CD4-positive, alpha-beta T cell (primary cell): ENCODE measurements around the gene KIF26A. TPM values are rescaled to one million over a fixed set of nuclear protein-coding genes. Genes with fewer than 3 reads are reported as not detected.

ENCODE experiments used
- ATAC-seq: fragments of 200-7000 bp; cut with Tn5 transposase; one replicate; pipeline ENCODE4 v1.10.0; 2022; ENCODE audit warnings: mild to moderate bottlenecking; ENCODE audit not compliant: poor library complexity
- CTCF ChIA-PET: fragments of 350-600 bp; sonication (Branson Sonifier 250); formaldehyde crosslinking; loops from one replicate; lab custom pipeline; 2021; ENCODE audit warnings: antibody characterized with exemption, inconsistent platforms; lab: Charles Lee
- POLR2A ChIA-PET: fragments of 350-600 bp; sonication (Branson Sonifier 250); formaldehyde crosslinking; loops from one replicate; lab custom pipeline; 2021; ENCODE audit warnings: antibody characterized with exemption, inconsistent platforms; lab: Charles Lee
- DNase-seq, 14 experiments: peaks; one replicate each; pipeline ENCODE4 v3.0.0-alpha.2; 2013 to 2020; ENCODE audit warnings: mixed read lengths in 2 of 14
- H3K27ac ChIP-seq, 2 donors: one replicate each; pipeline versions ENCODE4 v1.5.1 to v1.7.0; 2013; ENCODE audit warnings: low read length in 2 of 2, low read depth in 1 of 2, mild to moderate bottlenecking in 1 of 2
- H3K27me3 ChIP-seq, 2 experiments: 1 replicate in 1 of 2; 2 replicates in 1 of 2; pipeline versions ENCODE4 v1.6.1 to v1.7.0; 2013; ENCODE audit warnings: low read length in 2 of 2, control low read depth in 1 of 2, mild to moderate bottlenecking in 1 of 2, moderate library complexity in 1 of 2; ENCODE audit not compliant: insufficient read depth in 2 of 2, control insufficient read depth in 1 of 2
- H3K36me3 ChIP-seq: one replicate; pipeline ENCODE4 v1.6.1; 2013; ENCODE audit warnings: low read length, control low read depth; ENCODE audit not compliant: insufficient read depth
- H3K4me1 ChIP-seq: one replicate; pipeline ENCODE4 v1.6.1; 2013; ENCODE audit warnings: low read length, control low read depth; ENCODE audit not compliant: insufficient read depth
- H3K4me3 ChIP-seq: one replicate; pipeline ENCODE4 v1.5.1; 2013; ENCODE audit warnings: mild to moderate bottlenecking, low read length, moderate library complexity
- H3K9me3 ChIP-seq, 2 experiments: 1 replicate in 1 of 2; 2 replicates in 1 of 2; pipeline versions ENCODE4 v1.6.1 to v1.7.0; 2013; ENCODE audit warnings: low read length in 2 of 2, mild to moderate bottlenecking in 2 of 2, control low read depth in 1 of 2, moderate library complexity in 1 of 2; ENCODE audit not compliant: control insufficient read depth in 1 of 2, insufficient read depth in 1 of 2
- H3K27ac Mint-ChIP-seq: one replicate; pipeline ENCODE4 v1.8.0; 2020; ENCODE audit warnings: mixed read lengths
- H3K27me3 Mint-ChIP-seq: one replicate; pipeline ENCODE4 v1.8.0; 2021; ENCODE audit warnings: mixed read lengths
- H3K36me3 Mint-ChIP-seq: one replicate; pipeline ENCODE4 v1.8.0; 2021; ENCODE audit warnings: low read depth, mixed read lengths
- H3K4me1 Mint-ChIP-seq: one replicate; pipeline ENCODE4 v1.8.0; 2021; ENCODE audit warnings: low read depth, mixed read lengths
- H3K4me3 Mint-ChIP-seq: one replicate; pipeline ENCODE4 v1.8.0; 2020; ENCODE audit warnings: mild to moderate bottlenecking, mixed read lengths
- H3K9me3 Mint-ChIP-seq: one replicate; pipeline ENCODE4 v1.8.0; 2020; ENCODE audit warnings: mixed read lengths
- intact Hi-C, 2 experiments: fragments of 100-400 bp; cut with DNase I in 1 of 2; cut with micrococcal nuclease in 1 of 2; formaldehyde crosslinking; loops; one replicate each; pipeline versions ENCODE4 v1.15.1 to v1.9.0; 2023 to 2025; cut with DNase I, micrococcal nuclease
- microRNA-seq: library from miRNA; unstranded; fragments of <30 nt; microRNA quantifications from one replicate; pipeline ENCODE4 v1.2.0, GENCODE V29; 2021; ENCODE audit warnings: borderline microRNAs expressed, borderline replicate concordance
- total RNA-seq, 174 experiments: library from RNA in 2 of 174; stranded (reverse) in 2 of 174; gene quantifications; one replicate each; pipeline ENCODE4 v1.2.3 and lab custom pipeline; 2021 to 2026
- TF ChIP-seq, protein P1 (sequence below): fragments of 200-600 bp; IDR thresholded peaks from one replicate; pipeline ENCODE4 v1.8.0; 2022; ENCODE audit warnings: antibody characterized with exemption, mild to moderate bottlenecking

The KIF26A gene
- total RNA-seq, 2 experiments from 2014 or later = 0.25 to 0.31 TPM

DNA sequence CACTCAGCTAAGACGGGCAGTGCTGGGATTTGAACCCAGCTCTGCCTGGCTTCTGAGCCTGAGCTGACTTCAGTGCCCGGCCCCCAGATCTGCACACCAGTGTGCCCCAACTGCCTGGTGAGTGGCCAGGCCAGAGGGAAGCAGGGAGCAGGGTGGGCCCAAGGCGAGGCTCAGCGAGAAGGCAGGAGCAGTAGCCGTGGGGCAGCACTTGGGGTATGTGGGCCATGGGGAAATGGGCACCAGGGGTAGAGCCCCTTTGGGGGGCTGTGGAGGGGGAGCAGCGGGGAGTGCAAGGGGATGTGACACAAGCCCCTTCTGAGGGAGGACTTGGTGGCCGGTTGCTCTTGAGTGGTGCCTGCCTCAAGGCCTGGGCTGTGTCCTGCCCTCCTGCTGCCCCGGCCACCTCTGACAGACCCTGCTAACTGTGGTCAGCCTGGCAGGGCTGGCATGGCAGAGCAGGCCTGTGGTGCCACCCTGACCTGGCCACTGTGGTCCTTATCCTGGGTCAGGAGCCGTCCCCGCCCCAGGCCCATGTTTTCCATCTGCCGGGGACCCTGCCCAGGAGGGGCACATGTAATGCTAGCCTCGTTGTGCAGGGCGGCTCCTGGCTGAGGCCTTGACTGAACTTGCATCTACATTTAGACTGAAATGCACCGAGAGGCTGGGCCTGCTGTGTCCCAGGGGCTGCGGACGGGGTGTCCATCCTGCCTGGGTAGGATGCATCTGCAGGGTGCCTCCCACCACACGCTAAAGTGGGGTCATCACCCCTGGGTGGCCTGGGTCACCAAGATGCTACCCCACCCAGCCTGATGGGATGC, 90.5 kb downstream of the KIF26A start:
- no peaks in the 10 kb centered on the region for H3K36me3 ChIP-seq
- H3K36me3 Mint-ChIP-seq = no peaks in the 10 kb centered on the region
- DNase-seq (no peak), ATAC-seq (no peak)
- ChIA-PET POLR2A (no interaction called here), CTCF (no interaction called here)
- no peak overlapping the region for H3K4me3 Mint-ChIP-seq
- H3K27ac Mint-ChIP-seq = no peak overlapping the region
- H3K27me3 ChIP-seq = peaks cover 4 to 5% of the 10 kb centered on the region in 2 experiments
- no peak overlapping the region for H3K27ac ChIP-seq
- peaks cover 14% of the 10 kb centered on the region for H3K4me1 Mint-ChIP-seq
- no peak overlapping the region for H3K4me3 ChIP-seq
- intact Hi-C loops = no loop called here
- peaks cover 3% of the 10 kb centered on the region for H3K9me3 Mint-ChIP-seq
- TF ChIP-seq, protein P1, sequence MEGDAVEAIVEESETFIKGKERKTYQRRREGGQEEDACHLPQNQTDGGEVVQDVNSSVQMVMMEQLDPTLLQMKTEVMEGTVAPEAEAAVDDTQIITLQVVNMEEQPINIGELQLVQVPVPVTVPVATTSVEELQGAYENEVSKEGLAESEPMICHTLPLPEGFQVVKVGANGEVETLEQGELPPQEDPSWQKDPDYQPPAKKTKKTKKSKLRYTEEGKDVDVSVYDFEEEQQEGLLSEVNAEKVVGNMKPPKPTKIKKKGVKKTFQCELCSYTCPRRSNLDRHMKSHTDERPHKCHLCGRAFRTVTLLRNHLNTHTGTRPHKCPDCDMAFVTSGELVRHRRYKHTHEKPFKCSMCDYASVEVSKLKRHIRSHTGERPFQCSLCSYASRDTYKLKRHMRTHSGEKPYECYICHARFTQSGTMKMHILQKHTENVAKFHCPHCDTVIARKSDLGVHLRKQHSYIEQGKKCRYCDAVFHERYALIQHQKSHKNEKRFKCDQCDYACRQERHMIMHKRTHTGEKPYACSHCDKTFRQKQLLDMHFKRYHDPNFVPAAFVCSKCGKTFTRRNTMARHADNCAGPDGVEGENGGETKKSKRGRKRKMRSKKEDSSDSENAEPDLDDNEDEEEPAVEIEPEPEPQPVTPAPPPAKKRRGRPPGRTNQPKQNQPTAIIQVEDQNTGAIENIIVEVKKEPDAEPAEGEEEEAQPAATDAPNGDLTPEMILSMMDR = no peak
- H3K4me1 ChIP-seq = peaks cover 26% of the 10 kb centered on the region
- H3K27me3 Mint-ChIP-seq = peaks cover 5% of the 10 kb centered on the region
- peaks cover 0 to 39% of the 10 kb centered on the region in 2 experiments for H3K9me3 ChIP-seq

DNA sequence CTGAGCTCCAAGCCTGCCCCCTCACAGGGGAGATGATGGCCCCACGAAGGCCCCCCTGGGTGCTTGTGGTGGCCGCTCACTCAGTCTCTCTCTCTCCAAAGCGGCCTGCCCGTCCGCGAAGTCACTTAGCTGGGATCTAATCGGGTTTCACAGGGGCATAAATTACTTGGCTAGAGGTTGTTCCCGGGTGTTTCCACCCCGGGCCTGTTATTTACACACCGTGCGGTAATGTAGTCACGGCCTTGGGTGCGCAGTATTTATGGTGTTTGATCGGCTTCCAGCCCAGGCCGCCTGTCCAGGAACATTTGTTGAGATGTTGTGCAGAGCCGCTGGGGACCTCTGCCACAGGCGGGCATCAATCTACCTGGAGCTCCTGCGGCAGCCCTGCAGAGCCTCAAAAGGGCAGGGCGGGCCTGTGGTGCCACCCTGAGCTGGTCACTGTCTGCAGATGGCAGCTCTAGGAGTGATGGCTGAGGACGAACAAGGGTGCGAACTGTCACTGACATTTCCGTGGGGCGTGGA, 91.2 kb downstream of the KIF26A start:
- no peaks in the 10 kb centered on the region for H3K36me3 ChIP-seq
- H3K27me3 Mint-ChIP-seq = peaks cover under 1% of the 10 kb centered on the region
- H3K4me1 Mint-ChIP-seq = peaks cover 12% of the 10 kb centered on the region
- H3K4me3 Mint-ChIP-seq = no peak overlapping the region
- peaks cover 3% of the 10 kb centered on the region for H3K9me3 Mint-ChIP-seq
- no peak for ATAC-seq
- H3K4me1 ChIP-seq = peaks cover 21% of the 10 kb centered on the region
- ChIA-PET CTCF (no interaction called here), POLR2A (no interaction called here)
- H3K36me3 Mint-ChIP-seq = no peaks in the 10 kb centered on the region
- H3K27me3 ChIP-seq = peaks cover 0 to 3% of the 10 kb centered on the region in 2 experiments
- TF ChIP-seq, protein P1 = no peak
- DNase-seq = no peak
- H3K27ac Mint-ChIP-seq = no peak overlapping the region
- peaks cover 5 to 46% of the 10 kb centered on the region in 2 experiments for H3K9me3 ChIP-seq
- intact Hi-C loops = no loop called here
- no peak overlapping the region for H3K27ac ChIP-seq
- H3K4me3 ChIP-seq = no peak overlapping the region

DNA sequence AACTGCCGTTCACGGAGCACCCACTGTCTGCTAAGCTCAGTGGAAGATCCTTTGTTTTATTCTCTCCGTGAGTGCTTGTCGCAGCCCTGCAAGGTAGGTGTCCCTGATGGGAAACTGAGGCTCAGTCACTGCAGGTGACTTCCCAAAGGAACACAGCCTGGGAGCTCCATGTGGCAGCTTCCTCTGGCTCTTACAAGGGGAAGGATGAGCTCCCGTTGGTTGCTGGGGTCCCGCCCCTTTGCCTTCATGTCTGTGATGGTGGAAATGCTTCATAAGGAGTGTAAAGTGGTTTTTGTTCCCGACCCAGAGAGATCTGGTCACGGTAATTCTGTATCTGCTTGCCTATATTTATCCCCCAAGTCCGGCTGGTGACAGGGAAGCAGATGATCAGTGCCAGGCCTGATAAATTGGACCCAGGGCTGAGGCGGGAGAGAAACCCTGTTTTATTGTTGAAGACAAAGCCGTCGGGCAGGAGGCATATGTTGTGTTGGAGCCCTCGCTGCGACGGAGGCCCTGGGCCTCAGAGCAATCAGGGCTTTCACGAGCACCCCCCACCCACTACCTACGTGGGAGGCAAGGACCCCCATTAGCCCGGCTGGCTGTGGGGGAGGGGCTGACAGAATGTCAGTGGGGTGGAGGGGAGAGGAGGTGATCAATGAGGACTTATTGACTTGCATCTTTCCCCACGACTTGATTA, 91.9 kb downstream of the KIF26A start:
- H3K4me3 ChIP-seq = no peak overlapping the region
- Mint-ChIP-seq H3K9me3 (peaks cover 3% of the 10 kb centered on the region), H3K4me1 (peaks cover 7% of the 10 kb centered on the region), H3K36me3 (no peaks in the 10 kb centered on the region), H3K4me3 (no peak overlapping the region), H3K27ac (no peak overlapping the region), H3K27me3 (no peaks in the 10 kb centered on the region)
- peaks cover 17% of the 10 kb centered on the region for H3K4me1 ChIP-seq
- H3K27me3 ChIP-seq = no peaks in the 10 kb centered on the region
- intact Hi-C loops = no loop called here
- POLR2A ChIA-PET = no interaction called here
- no peaks in the 10 kb centered on the region for H3K36me3 ChIP-seq
- H3K9me3 ChIP-seq = peaks cover 5 to 47% of the 10 kb centered on the region in 2 experiments
- H3K27ac ChIP-seq = no peak overlapping the region
- CTCF ChIA-PET = no interaction called here
- no peak for DNase-seq
- TF ChIP-seq, protein P1 = no peak
- no peak for ATAC-seq

Small RNA genes lying within 50 kb of the gene (microRNA-seq; reads per million reads assigned to microRNA genes)
- gene MIR203A (not detected), gene MIR203B (not detected)

Other genes with a start within 250 kb of the KIF26A start
- under 1 TPM; 0.17 to 0.27 TPM for gene TDRD9, start 210.1 kb upstream of the KIF26A start, total RNA-seq
- gene RD3L, start 196.1 kb upstream of the KIF26A start, total RNA-seq = not detected
- gene ASPG, start 52.9 kb upstream of the KIF26A start, total RNA-seq = not detected